Upper lobe of left lung (tissue), 4 donors: ENCODE results near the gene ARMC12.

Experiments
- CTCF ChIP-seq, 6 experiments: fragments of 450-650 bp in 4 of 6; fragments of 200-600 bp in 2 of 6; sonication (generic) in 2 of 6; IDR thresholded peaks; one replicate each; pipeline ENCODE4 v1.5.1; 2016 to 2019; ENCODE audit warnings: antibody characterized with exemption in 6 of 6
- EP300 ChIP-seq, 4 donors: sonication (generic); formaldehyde crosslinking; IDR thresholded peaks; one replicate each; pipeline ENCODE4 v1.5.1; 2017; ENCODE audit warnings: antibody characterized with exemption in 4 of 4, control low read depth in 2 of 4
- POLR2A ChIP-seq, 4 donors: fragments of 450-650 bp; IDR thresholded peaks; one replicate each; pipeline ENCODE4 v1.5.1; 2016 to 2017; ENCODE audit warnings: antibody characterized with exemption in 4 of 4, mild to moderate bottlenecking in 2 of 4
- POLR2AphosphoS5 ChIP-seq, 2 donors: sonication (generic); formaldehyde crosslinking; IDR thresholded peaks; one replicate each; pipeline ENCODE4 v1.5.1; 2017; ENCODE audit warnings: antibody characterized with exemption in 2 of 2

GRCh38 chr6:35694462-35694861 lies 42.4 kb upstream of the ARMC12 start:
- no peak for TF ChIP-seq CTCF (IDR thresholded peaks at IDR 0.05)
- TF ChIP-seq POLR2AphosphoS5 (IDR thresholded peaks at IDR 0.05) = no peak
- TF ChIP-seq EP300 (IDR thresholded peaks at IDR 0.05) = no peak
- no peak for TF ChIP-seq POLR2A (IDR thresholded peaks at IDR 0.05)
